WERI-Rb-1 (cell line): ENCODE results near the gene RTL5.

Source experiments
- DNase-seq: peaks from one replicate; pipeline ENCODE4 v3.0.0-alpha.2; 2020
- H3K27ac ChIP-seq: fragments of 250-450 bp; sonication (Bioruptor Pico); 2 replicates; pipeline ENCODE4 v1.5.1; 2020; ENCODE audit warnings: mild to moderate bottlenecking, moderate library complexity
- H3K27me3 ChIP-seq: fragments of 250-450 bp; sonication (Bioruptor Pico); 2 replicates; pipeline ENCODE4 v1.5.1; 2021; ENCODE audit warnings: mild to moderate bottlenecking, low read depth, moderate library complexity; ENCODE audit not compliant: insufficient read depth, severe bottlenecking
- H3K36me3 ChIP-seq: fragments of 250-450 bp; sonication (Bioruptor Pico); 2 replicates; pipeline ENCODE4 v1.5.1; 2020; ENCODE audit warnings: mild to moderate bottlenecking, moderate library complexity
- H3K4me3 ChIP-seq: 2 replicates; pipeline ENCODE4 v1.5.1; 2011; ENCODE audit warnings: low read depth, mild to moderate bottlenecking, control low read depth, low read length
- H3K9me3 ChIP-seq: fragments of 250-450 bp; sonication (Bioruptor Pico); 2 replicates; pipeline ENCODE4 v1.5.1; 2021; ENCODE audit warnings: mild to moderate bottlenecking, moderate library complexity; ENCODE audit not compliant: severe bottlenecking
- TF ChIP-seq, protein P1 (sequence below): IDR thresholded peaks from 2 replicates; pipeline ENCODE4 v1.5.1; 2011; ENCODE audit warnings: low read depth, mild to moderate bottlenecking, control low read depth, inconsistent platforms, low read length

The RTL5 gene

DNA sequence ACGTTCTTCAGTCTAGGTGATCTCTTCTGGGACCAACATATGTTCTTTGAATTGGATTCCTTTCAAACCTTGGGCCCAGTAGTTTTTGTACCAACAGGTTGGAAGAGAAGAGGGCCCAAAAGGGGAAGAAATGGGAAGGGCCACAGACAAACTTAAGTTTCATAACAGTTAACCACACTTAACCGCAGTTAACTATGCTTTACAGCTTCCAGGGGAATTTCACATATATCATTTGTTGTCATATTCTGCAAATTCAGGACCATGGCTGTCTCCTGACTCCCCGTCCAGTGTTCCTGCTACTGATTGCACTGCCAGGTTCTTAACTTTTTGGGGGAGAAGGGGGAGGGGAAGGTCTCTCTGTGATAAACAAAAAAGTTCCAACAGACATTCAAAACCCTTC, 34.6 kb downstream of the RTL5 start:
- no peaks in the 10 kb centered on the region for H3K9me3 ChIP-seq
- no peak overlapping the region for H3K27ac ChIP-seq
- no peak overlapping the region for H3K4me3 ChIP-seq
- TF ChIP-seq, protein P1, sequence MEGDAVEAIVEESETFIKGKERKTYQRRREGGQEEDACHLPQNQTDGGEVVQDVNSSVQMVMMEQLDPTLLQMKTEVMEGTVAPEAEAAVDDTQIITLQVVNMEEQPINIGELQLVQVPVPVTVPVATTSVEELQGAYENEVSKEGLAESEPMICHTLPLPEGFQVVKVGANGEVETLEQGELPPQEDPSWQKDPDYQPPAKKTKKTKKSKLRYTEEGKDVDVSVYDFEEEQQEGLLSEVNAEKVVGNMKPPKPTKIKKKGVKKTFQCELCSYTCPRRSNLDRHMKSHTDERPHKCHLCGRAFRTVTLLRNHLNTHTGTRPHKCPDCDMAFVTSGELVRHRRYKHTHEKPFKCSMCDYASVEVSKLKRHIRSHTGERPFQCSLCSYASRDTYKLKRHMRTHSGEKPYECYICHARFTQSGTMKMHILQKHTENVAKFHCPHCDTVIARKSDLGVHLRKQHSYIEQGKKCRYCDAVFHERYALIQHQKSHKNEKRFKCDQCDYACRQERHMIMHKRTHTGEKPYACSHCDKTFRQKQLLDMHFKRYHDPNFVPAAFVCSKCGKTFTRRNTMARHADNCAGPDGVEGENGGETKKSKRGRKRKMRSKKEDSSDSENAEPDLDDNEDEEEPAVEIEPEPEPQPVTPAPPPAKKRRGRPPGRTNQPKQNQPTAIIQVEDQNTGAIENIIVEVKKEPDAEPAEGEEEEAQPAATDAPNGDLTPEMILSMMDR, result no peak
- no peaks in the 10 kb centered on the region for H3K27me3 ChIP-seq
- no peaks in the 10 kb centered on the region; the same call in 1 of the 2 replicates for H3K36me3 ChIP-seq
- no peak for DNase-seq

DNA sequence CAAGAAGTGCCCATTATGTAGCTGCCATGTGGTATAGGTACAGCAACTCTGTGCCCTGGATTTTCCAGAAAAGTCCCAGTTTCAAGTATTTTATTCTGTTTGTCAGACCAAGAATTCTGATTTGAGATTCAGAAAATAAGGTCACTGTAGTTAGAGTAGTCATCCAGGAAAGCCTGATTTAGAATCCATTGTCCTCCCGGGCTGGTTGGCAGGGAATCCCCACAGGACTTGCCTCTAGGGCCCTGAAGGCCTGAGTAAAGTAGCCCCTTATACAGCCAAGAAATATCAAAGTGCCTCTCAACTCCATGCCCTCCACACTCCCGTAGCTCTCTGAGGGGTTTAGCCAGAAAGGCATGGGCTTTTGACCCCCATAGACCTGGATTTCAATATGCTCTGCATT, 36.3 kb downstream of the RTL5 start:
- H3K27ac ChIP-seq, result no peak overlapping the region
- TF ChIP-seq, protein P1, result no peak

DNA sequence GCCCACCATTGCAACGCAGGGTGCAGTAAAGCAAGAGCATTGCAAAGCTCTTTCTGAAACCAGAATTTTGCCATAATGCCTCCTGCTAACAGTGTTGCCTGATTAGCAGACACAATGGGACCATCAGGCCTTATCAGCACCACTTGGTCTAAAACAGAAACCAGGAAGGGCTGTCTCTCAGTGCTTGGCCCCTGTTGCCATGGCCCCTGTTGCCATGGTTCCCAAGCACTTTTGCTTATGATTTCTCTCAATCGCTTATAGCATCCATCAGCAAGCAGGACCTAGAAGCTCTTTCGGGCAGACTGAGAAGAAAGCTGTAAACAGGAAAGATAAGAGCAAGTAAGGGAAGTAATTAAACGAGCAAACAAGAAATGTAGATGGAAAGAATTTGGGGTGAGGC, 36.8 kb downstream of the RTL5 start:
- Histone ChIP-seq H3K27ac (no peak overlapping the region), H3K36me3 (no peaks in the 10 kb centered on the region; the same call in 1 of the 2 replicates), H3K9me3 (no peaks in the 10 kb centered on the region), H3K27me3 (no peaks in the 10 kb centered on the region), H3K4me3 (no peak overlapping the region)
- no peak for DNase-seq
- TF ChIP-seq, protein P1, result no peak

More for the DNA sequence above, 36.3 kb downstream of the RTL5 start:
- H3K4me3 ChIP-seq, result no peak overlapping the region
- no peaks in the 10 kb centered on the region for H3K9me3 ChIP-seq
- DNase-seq, result no peak
- no peaks in the 10 kb centered on the region for H3K27me3 ChIP-seq
- H3K36me3 ChIP-seq, result no peaks in the 10 kb centered on the region; the same call in 1 of the 2 replicates

DNA sequence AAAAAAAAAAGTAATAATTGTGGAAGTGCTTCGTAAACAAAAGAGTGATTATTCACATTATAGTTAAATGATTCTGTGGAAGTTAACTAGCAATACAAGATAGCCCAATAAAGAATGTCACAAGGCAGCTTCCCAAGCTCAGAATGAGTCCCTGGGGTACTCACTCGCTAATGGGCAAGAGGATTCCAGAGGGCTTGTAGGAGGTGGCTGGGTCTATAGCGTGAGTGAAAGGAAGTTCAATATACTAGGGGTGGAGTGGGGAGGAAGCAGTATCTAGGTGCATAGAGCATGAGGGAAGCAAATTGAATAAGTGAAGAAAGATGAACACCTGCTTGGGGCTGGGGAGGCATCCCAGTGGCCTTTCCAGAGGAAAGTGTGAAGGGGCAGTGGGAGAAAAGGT, 42.5 kb downstream of the RTL5 start:
- Histone ChIP-seq H3K4me3 (no peak overlapping the region), H3K9me3 (no peaks in the 10 kb centered on the region), H3K27me3 (no peaks in the 10 kb centered on the region), H3K27ac (no peak overlapping the region), H3K36me3 (peaks cover 6% of the 10 kb centered on the region)
- no peak for DNase-seq
- TF ChIP-seq, protein P1, result no peak

DNA sequence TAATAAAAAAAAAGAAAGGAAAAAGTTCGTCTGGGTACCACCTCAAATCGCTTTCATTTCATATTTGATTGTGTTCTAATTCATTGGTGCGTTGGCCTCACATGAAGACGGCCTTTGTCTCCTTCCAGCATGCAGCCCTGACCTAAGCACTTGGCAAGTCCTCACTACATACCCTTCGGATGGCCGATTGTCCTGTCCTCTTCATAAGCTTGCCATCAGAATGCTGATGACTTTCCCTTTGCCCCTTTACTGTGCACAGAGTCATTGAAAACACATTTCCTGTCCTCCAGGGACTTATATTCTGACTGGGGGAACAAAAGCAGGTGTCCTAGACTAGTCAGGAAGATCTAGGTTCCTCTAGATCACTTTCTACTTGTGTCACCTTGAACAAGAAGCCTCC, 43.0 kb downstream of the RTL5 start:
- Histone ChIP-seq H3K9me3 (no peaks in the 10 kb centered on the region), H3K4me3 (no peak overlapping the region), H3K27me3 (no peaks in the 10 kb centered on the region), H3K36me3 (peaks cover 6% of the 10 kb centered on the region), H3K27ac (no peak overlapping the region)
- no peak for DNase-seq
- TF ChIP-seq, protein P1, result no peak

DNA sequence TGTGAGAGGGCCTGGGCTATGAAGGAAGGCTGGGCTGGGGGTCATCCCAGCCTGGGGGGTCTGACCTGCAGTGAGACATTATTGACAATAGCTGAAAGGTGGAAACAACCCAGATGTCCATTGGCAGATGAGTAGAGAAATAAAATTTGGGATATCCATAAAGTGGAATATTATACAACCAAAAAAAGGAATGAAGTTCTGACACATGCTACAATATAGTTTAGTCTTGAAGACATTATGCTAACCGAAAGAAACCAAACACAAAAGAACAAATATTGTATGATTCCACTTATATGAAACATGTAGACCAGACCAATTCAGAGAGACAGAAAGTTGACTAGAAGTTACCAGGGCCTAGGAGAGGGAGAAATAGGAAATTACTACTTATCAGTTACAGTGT, 44.7 kb downstream of the RTL5 start:
- TF ChIP-seq, protein P1, result no peak
- Histone ChIP-seq H3K36me3 (peaks cover 6% of the 10 kb centered on the region), H3K9me3 (no peaks in the 10 kb centered on the region), H3K27me3 (no peaks in the 10 kb centered on the region), H3K27ac (no peak overlapping the region), H3K4me3 (no peak overlapping the region)
- DNase-seq, result no peak
